GM19468 (cell line): Measurements from ENCODE around the gene BCAP31.
"Not testable (repeated sequence)": the region's sequence is repeated elsewhere in the genome, so short reads cannot be mapped to it uniquely, and the experiment has no call there.

Source experiments
- ATAC-seq: cut with Tn5 transposase; IDR thresholded peaks from one replicate; pipeline ENCODE4 v1.9.1; 2021; ENCODE audit warnings: mild to moderate bottlenecking, moderate library complexity, moderate number of reproducible peaks; ENCODE audit not compliant: unreplicated experiment; ENCODE audit errors: extremely low read depth

The BCAP31 gene

DNA sequence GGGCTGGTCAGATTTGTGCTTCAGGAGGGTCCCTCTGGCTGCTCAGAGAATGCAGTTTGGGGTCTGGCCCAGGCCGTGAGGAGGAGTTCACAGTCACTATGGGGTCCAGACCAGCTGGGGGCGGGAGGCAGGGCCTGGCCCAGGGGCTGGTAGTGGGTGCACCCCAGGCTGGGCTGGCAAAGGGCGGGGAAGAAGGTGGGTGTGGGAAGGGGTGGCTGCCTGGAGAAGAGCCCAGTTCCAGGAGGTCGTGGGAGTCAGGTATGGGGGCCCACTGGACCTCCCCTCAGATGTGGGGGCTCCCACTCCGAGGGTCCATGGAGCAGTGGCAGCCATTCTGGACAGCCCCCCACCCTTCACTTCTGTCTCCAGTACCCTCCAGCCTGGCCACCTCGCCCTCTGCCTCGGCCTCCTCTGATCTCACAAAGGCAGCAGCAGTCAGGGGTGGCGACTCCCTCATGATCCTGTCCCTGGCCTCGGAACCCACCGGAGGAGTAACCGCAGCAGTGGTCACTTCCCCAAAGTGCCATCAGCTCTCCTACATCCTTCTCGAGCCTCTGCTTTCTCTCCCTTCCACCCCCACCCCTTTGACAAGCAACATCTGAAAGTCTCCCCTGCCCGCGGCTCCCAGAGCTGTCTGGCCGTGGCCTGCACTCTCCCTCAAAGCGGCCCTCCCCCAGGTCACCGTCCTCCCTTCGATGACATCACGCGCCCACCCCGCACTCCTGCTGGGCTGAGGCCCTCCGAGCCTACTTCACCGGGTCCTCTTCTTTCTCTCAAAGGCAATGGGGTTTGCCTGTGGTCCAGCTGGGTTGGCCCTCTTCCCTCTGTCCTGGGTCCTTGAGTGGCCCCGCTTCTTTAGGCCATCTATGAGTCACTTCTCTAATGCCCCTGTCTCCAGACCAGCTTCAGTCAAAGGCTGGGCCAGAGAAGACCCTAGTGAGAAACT is 38.2 kb downstream of the BCAP31 start:
- no peak for ATAC-seq

- no peak for ATAC-seq
Observed at GRCh38 chrX:153685156-153685536, 39.0 kb downstream of the BCAP31 start.

DNA sequence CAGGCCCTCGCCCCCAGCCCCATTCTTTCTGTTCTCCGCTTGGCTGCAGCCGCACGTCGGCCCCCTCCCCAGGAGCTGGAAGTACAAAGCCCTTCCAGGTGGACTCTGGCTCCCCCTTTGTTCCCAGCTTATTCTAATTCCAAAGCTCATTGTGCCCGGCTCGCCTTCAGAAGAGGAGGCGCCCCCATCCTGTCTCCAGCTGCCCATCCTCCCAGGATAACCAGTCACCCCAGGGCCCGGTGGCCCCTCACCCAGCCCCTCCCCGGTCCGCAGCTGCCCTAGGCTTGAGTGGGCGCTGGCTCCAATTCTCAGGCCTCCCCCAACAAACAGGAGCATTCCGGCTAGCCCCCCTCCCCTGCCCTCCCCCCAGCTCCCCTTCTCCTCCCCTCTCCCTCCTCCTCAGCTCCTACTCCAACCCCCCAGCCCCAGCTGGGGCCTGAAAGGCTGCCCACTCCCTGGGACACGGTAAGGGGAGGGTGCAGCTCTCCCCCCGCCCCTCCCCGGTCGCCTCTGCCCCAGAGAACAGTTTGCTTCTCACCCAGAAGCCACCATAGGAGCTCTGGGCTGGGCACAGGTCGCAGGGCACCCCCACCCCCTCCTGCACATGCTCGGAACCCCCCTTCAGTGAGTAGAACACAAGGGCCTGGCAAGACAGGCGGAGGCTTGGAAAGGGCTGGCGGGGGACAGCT is 39.6 kb downstream of the BCAP31 start:
- no peak for ATAC-seq

GRCh38 chrX:153683486-153683885 is 40.7 kb downstream of the BCAP31 start:
- ATAC-seq, result not testable (repeated sequence)

- no peak for ATAC-seq
Observed at GRCh38 chrX:153681175-153681574, 43.0 kb downstream of the BCAP31 start.

GRCh38 chrX:153674219-153674851 is 49.9 kb downstream of the BCAP31 start:
- no peak for ATAC-seq

DNA sequence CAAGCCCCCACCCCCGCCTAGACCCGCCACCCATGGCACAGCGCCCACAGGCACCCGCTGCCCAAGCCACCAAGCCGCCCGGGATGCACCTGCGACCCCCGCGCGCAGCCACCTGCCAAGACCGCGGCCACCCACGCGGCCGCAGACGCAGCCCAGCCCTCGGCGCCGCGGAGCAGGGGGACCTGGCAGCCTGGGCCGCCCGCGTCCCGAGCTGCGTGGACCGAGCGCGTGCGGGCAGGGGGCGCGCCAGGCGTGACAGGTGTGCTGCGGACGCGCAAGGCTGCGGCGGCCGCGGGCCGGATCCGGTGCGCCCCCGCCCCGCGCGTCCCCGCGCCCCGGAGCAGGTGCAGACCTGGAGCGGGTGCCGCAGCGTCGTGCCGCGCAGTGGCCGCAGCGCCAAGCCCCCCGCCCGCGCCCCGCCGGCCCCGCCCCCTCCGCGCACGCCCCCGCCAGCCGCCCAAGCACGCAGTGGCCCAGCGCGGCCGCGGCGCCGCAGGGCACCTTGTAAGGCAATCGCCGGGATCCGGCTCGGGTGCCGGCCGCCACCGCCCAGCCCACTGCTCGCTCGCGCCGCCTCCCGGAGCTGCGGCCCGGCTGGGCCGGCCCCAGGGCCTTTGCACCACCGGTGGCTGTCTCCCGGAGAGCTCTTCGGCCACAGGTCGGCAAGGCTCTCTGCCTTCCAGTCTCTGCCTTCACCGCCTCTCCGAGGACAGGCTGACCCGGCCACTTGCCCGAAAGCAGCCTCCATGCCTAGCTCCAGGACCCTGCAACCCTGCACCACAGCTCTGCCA is 50.6 kb downstream of the BCAP31 start, which contains the start of gene PNCK:
Gene PNCK (minus strand): TSS at position 386 of the 791 bp plus-strand sequence. CDS start 737 bp downstream, outside the sequence.
- no peak for ATAC-seq

GRCh38 chrX:153672531-153673427 is 51.4 kb downstream of the BCAP31 start:
- no peak for ATAC-seq

GRCh38 chrX:153671589-153672530 is 52.3 kb downstream of the BCAP31 start:
- ATAC-seq, result no peak

- ATAC-seq, result no peak
Observed at GRCh38 chrX:153670748-153671588, 53.2 kb downstream of the BCAP31 start.

DNA sequence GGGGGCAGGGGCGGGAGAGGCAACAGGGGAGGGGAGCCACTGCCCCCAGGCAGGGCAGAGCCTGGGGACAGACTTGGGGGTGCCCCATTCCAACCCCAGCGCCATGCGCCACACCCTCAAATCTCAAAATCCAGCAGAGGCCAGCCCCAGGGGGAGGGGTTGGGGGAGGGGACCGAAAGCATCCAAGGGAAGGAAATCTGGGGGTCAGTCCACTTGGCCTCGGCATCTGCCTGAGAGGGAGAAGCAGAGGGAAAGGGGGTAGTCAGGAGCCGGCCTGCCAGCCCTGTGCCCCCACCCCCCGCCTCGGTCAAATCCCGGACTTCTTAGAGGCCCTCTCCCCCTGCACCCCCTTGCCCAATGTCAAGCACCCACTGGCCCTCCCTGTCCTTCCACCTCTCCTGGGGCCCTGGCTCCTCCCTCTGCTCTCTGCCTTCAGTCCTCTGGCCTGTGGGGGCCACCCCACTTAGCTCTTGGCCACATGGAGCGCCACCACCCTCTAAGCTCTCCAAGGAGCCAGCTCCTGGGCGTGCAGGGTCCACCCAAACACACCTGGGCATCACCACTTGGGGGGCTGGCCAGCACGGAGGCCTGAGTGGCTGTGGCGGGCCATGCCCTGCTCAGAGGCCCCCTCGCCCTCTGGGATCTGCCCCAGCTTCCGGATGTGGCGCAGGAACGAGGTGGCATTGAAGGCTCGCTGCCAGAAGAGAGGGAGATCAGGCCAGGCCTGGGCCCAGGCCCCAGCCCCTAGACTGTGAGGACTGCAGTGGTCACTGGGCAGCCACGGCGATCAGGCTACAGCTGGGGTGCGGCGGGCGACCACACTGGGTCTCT is 54.1 kb downstream of the BCAP31 start:
- ATAC-seq, result no peak

DNA sequence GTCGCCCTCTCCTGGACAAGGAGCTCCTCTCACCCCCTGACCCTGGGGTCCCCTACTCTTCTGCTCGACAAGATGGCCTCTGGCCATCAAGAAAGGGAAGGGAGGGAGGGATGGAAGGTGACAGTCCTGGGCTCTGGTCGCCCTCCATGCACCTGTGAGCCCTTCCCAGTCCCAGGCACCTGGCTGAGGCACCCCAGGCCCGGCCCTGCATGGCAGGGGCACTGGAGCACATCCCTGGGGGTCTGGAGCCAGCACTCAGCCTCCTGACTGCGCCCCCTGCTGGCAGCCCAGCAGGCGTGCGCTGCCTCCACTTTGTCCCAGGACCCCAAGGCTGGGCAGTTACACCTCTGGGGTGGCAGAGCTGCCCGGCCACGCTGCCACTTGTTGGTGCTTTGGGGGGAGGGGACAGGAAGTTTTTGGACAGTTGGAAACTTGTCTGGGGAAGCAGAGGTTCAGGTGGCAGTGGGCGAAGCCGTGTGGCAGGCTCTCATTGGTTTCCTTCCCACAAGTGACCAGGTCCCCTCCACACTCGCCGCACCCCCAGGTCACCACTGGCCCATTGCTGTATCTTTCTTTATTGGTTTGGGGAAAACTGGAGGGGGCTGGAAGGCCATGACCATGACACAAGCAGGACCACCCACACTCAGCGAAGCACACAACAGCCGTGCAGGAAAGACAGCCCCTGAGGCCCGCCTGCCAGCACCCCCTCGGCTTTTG is 54.9 kb downstream of the BCAP31 start:
- no peak for ATAC-seq

- no peak for ATAC-seq
Observed at GRCh38 chrX:153668423-153669173, 55.6 kb downstream of the BCAP31 start.

- no peak for ATAC-seq
Observed at GRCh38 chrX:153667956-153668396, 56.2 kb downstream of the BCAP31 start.
